ENCODE measurements around the gene REPIN1.

The REPIN1 gene

DNA sequence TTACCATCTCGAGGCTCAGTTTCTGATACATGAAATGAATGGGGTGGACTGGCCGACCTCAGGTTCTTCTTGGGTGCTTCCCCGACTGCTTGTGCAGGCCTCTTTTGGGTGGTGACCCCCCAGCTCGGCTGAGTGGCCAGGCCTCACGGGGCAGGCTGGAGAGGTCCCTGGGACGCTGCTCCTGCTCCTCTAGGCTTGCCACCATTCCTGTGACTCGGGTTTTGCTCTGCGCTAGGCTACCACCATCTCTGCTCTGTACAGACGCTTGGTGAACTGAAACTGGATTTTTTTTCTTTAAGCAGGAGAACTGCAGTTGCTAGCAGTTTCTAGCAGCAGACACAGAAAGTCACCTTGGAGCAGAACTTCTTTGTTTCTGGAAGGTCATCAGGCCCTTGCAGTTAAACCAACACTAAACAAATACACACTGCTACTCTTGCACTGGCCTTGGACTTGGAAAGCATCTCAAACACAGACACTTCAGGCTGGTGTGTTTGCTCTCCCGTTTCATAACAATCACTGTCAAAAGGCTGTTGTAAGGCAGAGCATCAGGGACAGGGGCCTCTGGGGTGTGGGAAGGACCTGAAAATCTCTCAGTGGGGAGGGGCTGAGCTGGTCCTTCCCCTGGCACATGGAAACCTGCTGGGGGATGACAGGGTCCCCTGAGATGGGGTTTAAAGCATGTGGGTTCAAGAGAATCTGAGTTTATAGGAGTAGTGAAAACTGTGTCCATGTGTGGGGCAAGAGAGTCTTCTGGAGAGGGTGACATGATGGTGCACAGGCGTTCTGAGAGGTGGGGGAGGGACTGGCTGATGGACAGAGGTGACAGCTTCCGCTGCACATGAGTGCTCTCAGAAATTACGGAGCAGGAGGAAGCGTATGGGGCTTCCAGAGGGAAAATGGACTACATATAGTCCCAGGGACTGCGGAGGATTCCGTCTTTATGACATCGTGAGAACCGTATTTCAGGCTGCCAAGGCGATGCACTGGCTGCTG lies 46.8 kb downstream of the REPIN1 start:
- no peak overlapping the region for H3K4me3 ChIP-seq (ENCODE audit: low read depth in 1 of 2, low read length in 2 of 2)
- H3K36me3 ChIP-seq (ENCODE audit: insufficient read depth, low read length) = peaks cover 23% of the 10 kb centered on the region
- H3K27me3 ChIP-seq (ENCODE audit: insufficient read depth, low read length, poor library complexity) = no peaks in the 10 kb centered on the region
- H3K79me2 ChIP-seq (ENCODE audit: insufficient read depth, low read length) = no peaks in the 10 kb centered on the region
- no peak overlapping the region for H2AFZ ChIP-seq (ENCODE audit: low read depth, low read length)
- DNase-seq (peak; percentile 2), ATAC-seq (ENCODE audit: insufficient read depth, low read depth) (no peak)
- no peaks in the 10 kb centered on the region for H4K20me1 ChIP-seq (ENCODE audit: insufficient read depth, low read length)
- no peak overlapping the region for H3K9ac ChIP-seq (ENCODE audit: low read depth, low read length)
- no peak for TF ChIP-seq EZH2 (IDR thresholded peaks at IDR 0.05; ENCODE audit: borderline replicate concordance, low read depth, low read length, severe bottlenecking)
- TF ChIP-seq, protein P1, sequence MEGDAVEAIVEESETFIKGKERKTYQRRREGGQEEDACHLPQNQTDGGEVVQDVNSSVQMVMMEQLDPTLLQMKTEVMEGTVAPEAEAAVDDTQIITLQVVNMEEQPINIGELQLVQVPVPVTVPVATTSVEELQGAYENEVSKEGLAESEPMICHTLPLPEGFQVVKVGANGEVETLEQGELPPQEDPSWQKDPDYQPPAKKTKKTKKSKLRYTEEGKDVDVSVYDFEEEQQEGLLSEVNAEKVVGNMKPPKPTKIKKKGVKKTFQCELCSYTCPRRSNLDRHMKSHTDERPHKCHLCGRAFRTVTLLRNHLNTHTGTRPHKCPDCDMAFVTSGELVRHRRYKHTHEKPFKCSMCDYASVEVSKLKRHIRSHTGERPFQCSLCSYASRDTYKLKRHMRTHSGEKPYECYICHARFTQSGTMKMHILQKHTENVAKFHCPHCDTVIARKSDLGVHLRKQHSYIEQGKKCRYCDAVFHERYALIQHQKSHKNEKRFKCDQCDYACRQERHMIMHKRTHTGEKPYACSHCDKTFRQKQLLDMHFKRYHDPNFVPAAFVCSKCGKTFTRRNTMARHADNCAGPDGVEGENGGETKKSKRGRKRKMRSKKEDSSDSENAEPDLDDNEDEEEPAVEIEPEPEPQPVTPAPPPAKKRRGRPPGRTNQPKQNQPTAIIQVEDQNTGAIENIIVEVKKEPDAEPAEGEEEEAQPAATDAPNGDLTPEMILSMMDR (IDR thresholded peaks at IDR 0.05; ENCODE audit: borderline replicate concordance, extremely low read depth, low read length, poor library complexity, severe bottlenecking) = no peak
- H3K4me2 ChIP-seq (ENCODE audit: insufficient read depth, low read length) = no peak overlapping the region
- H3K27ac ChIP-seq (ENCODE audit: low read length) = no peak overlapping the region
- H3K4me1 ChIP-seq (ENCODE audit: insufficient read depth, low read length) = no peaks in the 10 kb centered on the region; the same call in 1 of the 2 replicates
- no peaks in the 10 kb centered on the region for H3K9me3 ChIP-seq (ENCODE audit: insufficient read depth, low read length, severe bottlenecking)

DNA sequence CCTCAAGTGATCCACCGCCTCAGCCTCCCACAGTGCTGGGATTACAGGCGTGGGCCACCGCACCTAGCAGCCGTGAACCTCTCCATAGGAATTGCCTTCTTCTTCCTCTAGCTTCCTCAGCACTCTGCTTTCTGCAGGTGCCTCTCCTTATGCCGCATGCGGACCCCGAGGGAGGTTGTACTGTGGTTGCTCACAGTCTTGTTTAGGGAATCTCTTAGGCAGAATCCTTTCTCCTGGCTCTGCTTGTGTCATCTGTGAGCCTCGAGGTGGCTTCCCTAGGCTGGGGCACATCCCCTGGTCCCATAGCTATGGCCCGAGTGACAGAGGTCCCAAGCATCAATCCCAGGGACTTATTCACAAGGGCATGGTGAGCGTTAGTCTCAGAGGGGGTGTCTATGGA lies 48.6 kb downstream of the REPIN1 start:
- TF ChIP-seq, protein P1 (IDR thresholded peaks at IDR 0.05; ENCODE audit: borderline replicate concordance, extremely low read depth, low read length, poor library complexity, severe bottlenecking) = no peak
- TF ChIP-seq EZH2 (IDR thresholded peaks at IDR 0.05; ENCODE audit: borderline replicate concordance, low read depth, low read length, severe bottlenecking) = no peak
- Histone ChIP-seq H3K4me1 (ENCODE audit: insufficient read depth, low read length) (peaks cover 9% of the 10 kb centered on the region), H3K79me2 (ENCODE audit: insufficient read depth, low read length) (no peaks in the 10 kb centered on the region), H4K20me1 (ENCODE audit: insufficient read depth, low read length) (no peaks in the 10 kb centered on the region), H3K9me3 (ENCODE audit: insufficient read depth, low read length, severe bottlenecking) (no peaks in the 10 kb centered on the region), H3K27ac (ENCODE audit: low read length) (no peak overlapping the region), H3K27me3 (ENCODE audit: insufficient read depth, low read length, poor library complexity) (no peaks in the 10 kb centered on the region), H3K9ac (ENCODE audit: low read depth, low read length) (no peak overlapping the region), H3K36me3 (ENCODE audit: insufficient read depth, low read length) (peaks cover 6% of the 10 kb centered on the region; the same call in 1 of the 2 replicates), H2AFZ (ENCODE audit: low read depth, low read length) (no peak overlapping the region), H3K4me2 (ENCODE audit: insufficient read depth, low read length) (no peak overlapping the region), H3K4me3 (ENCODE audit: low read depth in 1 of 2, low read length in 2 of 2) (no peak overlapping the region)
- no peak for ATAC-seq (ENCODE audit: insufficient read depth, low read depth)
- peak; percentile 2 for DNase-seq

DNA sequence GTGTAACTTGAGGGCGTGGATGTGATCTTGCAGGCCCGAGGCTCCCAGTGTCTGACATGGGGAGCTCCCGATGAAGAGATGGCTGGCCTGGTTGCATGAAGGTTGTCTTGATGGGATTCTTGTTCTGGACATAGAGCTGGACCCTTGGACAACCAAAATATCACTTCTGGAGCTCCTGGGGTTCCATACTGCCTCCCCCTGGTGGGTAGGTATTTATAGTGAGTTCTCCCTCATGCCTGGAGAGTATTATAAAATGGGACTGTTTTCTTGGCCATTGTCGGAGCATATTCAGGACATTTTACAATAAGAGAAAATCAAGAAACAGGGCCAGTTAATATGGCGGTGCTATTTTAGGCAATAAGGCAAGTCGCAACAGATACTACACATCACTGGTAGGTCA lies 49.2 kb downstream of the REPIN1 start:
- Histone ChIP-seq H3K4me3 (ENCODE audit: low read depth in 1 of 2, low read length in 2 of 2) (no peak overlapping the region), H4K20me1 (ENCODE audit: insufficient read depth, low read length) (no peaks in the 10 kb centered on the region), H2AFZ (ENCODE audit: low read depth, low read length) (no peak overlapping the region), H3K9me3 (ENCODE audit: insufficient read depth, low read length, severe bottlenecking) (no peaks in the 10 kb centered on the region), H3K4me2 (ENCODE audit: insufficient read depth, low read length) (no peak overlapping the region), H3K27ac (ENCODE audit: low read length) (no peak overlapping the region), H3K79me2 (ENCODE audit: insufficient read depth, low read length) (no peaks in the 10 kb centered on the region), H3K36me3 (ENCODE audit: insufficient read depth, low read length) (no peaks in the 10 kb centered on the region), H3K4me1 (ENCODE audit: insufficient read depth, low read length) (peaks cover 9% of the 10 kb centered on the region), H3K9ac (ENCODE audit: low read depth, low read length) (no peak overlapping the region), H3K27me3 (ENCODE audit: insufficient read depth, low read length, poor library complexity) (no peaks in the 10 kb centered on the region)
- DNase-seq (peak; percentile 3), ATAC-seq (ENCODE audit: insufficient read depth, low read depth) (no peak)
- TF ChIP-seq EZH2 (IDR thresholded peaks at IDR 0.05; ENCODE audit: borderline replicate concordance, low read depth, low read length, severe bottlenecking) = no peak
- TF ChIP-seq, protein P1 (IDR thresholded peaks at IDR 0.05; ENCODE audit: borderline replicate concordance, extremely low read depth, low read length, poor library complexity, severe bottlenecking) = peak; percentile 32

Data from DND-41 (cell line).